Thyroid gland (tissue), 4 donors: ENCODE measurements around the gene PKP2. TPM values are rescaled to one million over a fixed set of nuclear protein-coding genes. Genes with fewer than 3 reads are reported as not detected.

Source experiments
- DNase-seq, 2 donors: peaks; one replicate each; pipeline ENCODE4 v3.0.0-alpha.2; 2019
- H3K27ac ChIP-seq, 3 donors: fragments of 200-600 bp; sonication (generic); 1 replicate in 2 of 3; 2 replicates in 1 of 3; pipeline ENCODE4 v1.5.1; 2016 to 2019; ENCODE audit warnings: mild to moderate bottlenecking in 1 of 3, moderate library complexity in 1 of 3
- H3K27me3 ChIP-seq: fragments of 200-600 bp; sonication (generic); one replicate; pipeline ENCODE4 v1.5.1; 2019
- H3K36me3 ChIP-seq, 2 donors: fragments of 200-600 bp; sonication (generic); one replicate each; pipeline ENCODE4 v1.5.1; 2016 to 2019
- H3K4me1 ChIP-seq, 2 donors: fragments of 200-600 bp; sonication (generic); one replicate each; pipeline ENCODE4 v1.5.1; 2017 to 2019
- H3K4me3 ChIP-seq, 3 donors: fragments of 200-600 bp; sonication (generic); replicated peaks in 1 of 3; 1 replicate in 2 of 3; 2 replicates in 1 of 3; pipeline ENCODE4 v1.5.1; 2016; ENCODE audit warnings: mild to moderate bottlenecking in 1 of 3
- H3K9me3 ChIP-seq: fragments of 200-600 bp; sonication (generic); one replicate; pipeline ENCODE4 v1.5.1; 2017
- CTCF ChIP-seq, 6 experiments: fragments of 200-600 bp in 3 of 6; fragments of 450-650 bp in 3 of 6; sonication (generic) in 3 of 6; IDR thresholded peaks; one replicate each; pipeline ENCODE4 v1.5.1; 2016 to 2019; ENCODE audit warnings: antibody characterized with exemption in 6 of 6, mild to moderate bottlenecking in 2 of 6, inconsistent platforms in 1 of 6, moderate library complexity in 1 of 6
- POLR2A ChIP-seq, 2 donors: fragments of 450-650 bp; IDR thresholded peaks; one replicate each; pipeline ENCODE4 v1.6.1; 2017; ENCODE audit warnings: antibody characterized with exemption in 2 of 2, mild to moderate bottlenecking in 2 of 2, moderate library complexity in 1 of 2
- WGBS, 2 donors: methylation state at CpG; one replicate each; pipeline ENCODE4 v1.1.5; 2017; 5-methylcytosine and 5-hydroxymethylcytosine counted together
- intact Hi-C: fragments of 100-400 bp; cut with DNase I; formaldehyde crosslinking; loops from one replicate; pipeline ENCODE4 v1.15.1; 2023
- total RNA-seq, 4 donors: library from RNA; depleted of rRNA; stranded (reverse); fragments of >200 nt; gene quantifications; one replicate each; pipeline ENCODE4 v1.2.3, GENCODE V29; 2016

PKP2 gene
- total RNA-seq, 4 donors from 2014 or later, result 0.27 to 0.92 (median 0.55) TPM

GRCh38 chr12:32826807-32827412 is 69.7 kb downstream of the PKP2 start:
- WGBS, 2 donors, result 37 to 44% methylated on average over 3 of the region's 3 CpGs

GRCh38 chr12:32824596-32824995 is 72.0 kb downstream of the PKP2 start:
- Histone ChIP-seq H3K4me3 (no peak overlapping the region), H3K9me3 (no peaks in the 10 kb centered on the region), H3K4me1 (no peaks in the 10 kb centered on the region), H3K27me3 (no peaks in the 10 kb centered on the region), H3K36me3 (no peaks in the 10 kb centered on the region), H3K27ac (no peak overlapping the region)
- TF ChIP-seq POLR2A (IDR thresholded peaks at IDR 0.05) (no peak), CTCF (IDR thresholded peaks at IDR 0.05) (no peak)
- intact Hi-C loops, result no loop called here
- no peak for DNase-seq
- 89 to 96% methylated on average over 1 of the region's 1 CpG for WGBS, 2 donors

More at GRCh38 chr12:32826807-32827412, 69.7 kb downstream of the PKP2 start:
- intact Hi-C loops, result no loop called here
- H3K36me3 ChIP-seq, result no peaks in the 10 kb centered on the region
- H3K4me3 ChIP-seq, result no peak overlapping the region
- no peaks in the 10 kb centered on the region for H3K27me3 ChIP-seq
- no peak for DNase-seq
- no peak for TF ChIP-seq POLR2A (IDR thresholded peaks at IDR 0.05)
- no peak for TF ChIP-seq CTCF (IDR thresholded peaks at IDR 0.05)
- no peaks in the 10 kb centered on the region for H3K9me3 ChIP-seq
- no peaks in the 10 kb centered on the region for H3K4me1 ChIP-seq
- no peak overlapping the region for H3K27ac ChIP-seq

- no peak for TF ChIP-seq CTCF (IDR thresholded peaks at IDR 0.05)
- TF ChIP-seq POLR2A (IDR thresholded peaks at IDR 0.05), result no peak
- Histone ChIP-seq H3K4me1 (no peaks in the 10 kb centered on the region), H3K27me3 (no peaks in the 10 kb centered on the region), H3K36me3 (no peaks in the 10 kb centered on the region), H3K9me3 (no peaks in the 10 kb centered on the region), H3K4me3 (no peak overlapping the region), H3K27ac (no peak overlapping the region)
- intact Hi-C loops, result no loop called here
- WGBS, 2 donors, result 85 to 86% methylated on average over 5 of the region's 5 CpGs
- no peak for DNase-seq
Observed at GRCh38 chr12:32822344-32822743, 74.2 kb downstream of the PKP2 start.

GRCh38 chr12:32821710-32822109 is 74.9 kb downstream of the PKP2 start:
- Histone ChIP-seq H3K27me3 (no peaks in the 10 kb centered on the region), H3K27ac (no peak overlapping the region), H3K36me3 (no peaks in the 10 kb centered on the region), H3K4me3 (no peak overlapping the region), H3K9me3 (no peaks in the 10 kb centered on the region), H3K4me1 (no peaks in the 10 kb centered on the region)
- TF ChIP-seq CTCF (IDR thresholded peaks at IDR 0.05) (no peak), POLR2A (IDR thresholded peaks at IDR 0.05) (no peak)
- WGBS, 2 donors, result 65 to 76% methylated on average over 2 of the region's 2 CpGs
- intact Hi-C loops, result no loop called here
- no peak for DNase-seq

GRCh38 chr12:32821293-32821692 is 75.3 kb downstream of the PKP2 start:
- no peaks in the 10 kb centered on the region for H3K36me3 ChIP-seq
- H3K9me3 ChIP-seq, result no peaks in the 10 kb centered on the region
- no peak for TF ChIP-seq POLR2A (IDR thresholded peaks at IDR 0.05)
- no peak for TF ChIP-seq CTCF (IDR thresholded peaks at IDR 0.05)
- 82 to 83% methylated on average over 8 of the region's 8 CpGs for WGBS, 2 donors
- intact Hi-C loops, result no loop called here
- no peaks in the 10 kb centered on the region for H3K27me3 ChIP-seq
- no peak for DNase-seq
- no peaks in the 10 kb centered on the region for H3K4me1 ChIP-seq
- no peak overlapping the region for H3K27ac ChIP-seq
- H3K4me3 ChIP-seq, result no peak overlapping the region
